ENCODE measurements around the gene ZNF710.

DNA sequence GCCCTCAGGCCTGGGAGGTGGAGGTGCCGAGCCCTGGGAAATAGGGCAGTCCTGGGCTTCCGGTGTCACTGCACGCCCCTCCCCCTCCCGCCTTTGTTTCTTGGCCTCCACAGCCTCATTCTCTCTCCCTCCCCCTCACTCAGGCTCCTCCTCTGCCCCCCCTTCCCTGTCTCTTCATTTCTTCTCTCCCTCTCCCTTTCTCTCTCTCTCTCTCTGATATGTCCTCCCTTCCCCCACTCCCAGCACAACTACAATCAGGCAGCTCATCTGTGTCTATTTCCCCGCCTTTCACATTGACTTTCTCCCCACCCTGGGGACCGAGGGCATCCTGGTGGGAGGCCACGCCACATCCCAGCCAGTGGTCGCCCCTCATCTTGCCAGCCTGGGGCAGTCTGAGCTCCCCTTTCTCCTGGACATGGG lies 60.9 kb downstream of the ZNF710 start:
- TF ChIP-seq, protein P1, sequence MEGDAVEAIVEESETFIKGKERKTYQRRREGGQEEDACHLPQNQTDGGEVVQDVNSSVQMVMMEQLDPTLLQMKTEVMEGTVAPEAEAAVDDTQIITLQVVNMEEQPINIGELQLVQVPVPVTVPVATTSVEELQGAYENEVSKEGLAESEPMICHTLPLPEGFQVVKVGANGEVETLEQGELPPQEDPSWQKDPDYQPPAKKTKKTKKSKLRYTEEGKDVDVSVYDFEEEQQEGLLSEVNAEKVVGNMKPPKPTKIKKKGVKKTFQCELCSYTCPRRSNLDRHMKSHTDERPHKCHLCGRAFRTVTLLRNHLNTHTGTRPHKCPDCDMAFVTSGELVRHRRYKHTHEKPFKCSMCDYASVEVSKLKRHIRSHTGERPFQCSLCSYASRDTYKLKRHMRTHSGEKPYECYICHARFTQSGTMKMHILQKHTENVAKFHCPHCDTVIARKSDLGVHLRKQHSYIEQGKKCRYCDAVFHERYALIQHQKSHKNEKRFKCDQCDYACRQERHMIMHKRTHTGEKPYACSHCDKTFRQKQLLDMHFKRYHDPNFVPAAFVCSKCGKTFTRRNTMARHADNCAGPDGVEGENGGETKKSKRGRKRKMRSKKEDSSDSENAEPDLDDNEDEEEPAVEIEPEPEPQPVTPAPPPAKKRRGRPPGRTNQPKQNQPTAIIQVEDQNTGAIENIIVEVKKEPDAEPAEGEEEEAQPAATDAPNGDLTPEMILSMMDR (conservative IDR thresholded peaks at IDR 0.05; ENCODE audit: low read length), result no peak
- TF ChIP-seq EZH2phosphoT487 (IDR thresholded peaks at IDR 0.05; ENCODE audit: borderline replicate concordance), result no peak
